NB4 (cell line): ENCODE data around the gene CCS.

Experiments
- POLR2A ChIP-seq: IDR thresholded peaks from 2 replicates; pipeline ENCODE4 v1.6.1; 2011; ENCODE audit warnings: mild to moderate bottlenecking; ENCODE audit not compliant: insufficient read length; ENCODE audit errors: extremely low read depth
- TF ChIP-seq, protein P1 (sequence below): IDR thresholded peaks from one replicate; pipeline ENCODE4 v1.5.1; 2012; ENCODE audit warnings: low read depth, low read length
- TF ChIP-seq, protein P2 (sequence below): IDR thresholded peaks from 2 replicates; pipeline ENCODE4 v1.6.1; 2011; ENCODE audit warnings: low read depth, low read length

DNA sequence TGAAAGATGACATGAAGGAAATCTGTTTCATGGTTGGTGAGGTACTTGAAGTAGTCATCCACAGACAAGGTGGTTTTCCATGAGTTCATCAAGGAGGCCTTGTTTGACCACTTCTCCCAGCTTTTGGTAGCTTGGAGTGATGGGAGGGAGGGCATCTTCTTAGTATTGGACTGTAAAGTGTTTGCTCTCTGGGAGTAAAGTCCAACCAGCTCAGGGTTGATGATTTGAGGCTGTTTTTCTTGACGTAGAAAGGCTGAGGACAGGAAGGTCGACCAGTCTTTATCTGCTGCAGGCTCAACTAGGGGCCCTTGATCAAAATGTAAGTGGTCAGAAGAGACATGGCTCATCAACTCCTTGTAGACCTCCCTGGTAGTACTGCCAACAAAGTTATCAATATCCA is 1.8 kb upstream of the CCS start:
- TF ChIP-seq, protein P1, sequence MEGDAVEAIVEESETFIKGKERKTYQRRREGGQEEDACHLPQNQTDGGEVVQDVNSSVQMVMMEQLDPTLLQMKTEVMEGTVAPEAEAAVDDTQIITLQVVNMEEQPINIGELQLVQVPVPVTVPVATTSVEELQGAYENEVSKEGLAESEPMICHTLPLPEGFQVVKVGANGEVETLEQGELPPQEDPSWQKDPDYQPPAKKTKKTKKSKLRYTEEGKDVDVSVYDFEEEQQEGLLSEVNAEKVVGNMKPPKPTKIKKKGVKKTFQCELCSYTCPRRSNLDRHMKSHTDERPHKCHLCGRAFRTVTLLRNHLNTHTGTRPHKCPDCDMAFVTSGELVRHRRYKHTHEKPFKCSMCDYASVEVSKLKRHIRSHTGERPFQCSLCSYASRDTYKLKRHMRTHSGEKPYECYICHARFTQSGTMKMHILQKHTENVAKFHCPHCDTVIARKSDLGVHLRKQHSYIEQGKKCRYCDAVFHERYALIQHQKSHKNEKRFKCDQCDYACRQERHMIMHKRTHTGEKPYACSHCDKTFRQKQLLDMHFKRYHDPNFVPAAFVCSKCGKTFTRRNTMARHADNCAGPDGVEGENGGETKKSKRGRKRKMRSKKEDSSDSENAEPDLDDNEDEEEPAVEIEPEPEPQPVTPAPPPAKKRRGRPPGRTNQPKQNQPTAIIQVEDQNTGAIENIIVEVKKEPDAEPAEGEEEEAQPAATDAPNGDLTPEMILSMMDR = no peak
- TF ChIP-seq POLR2A = no peak
- TF ChIP-seq, protein P2, sequence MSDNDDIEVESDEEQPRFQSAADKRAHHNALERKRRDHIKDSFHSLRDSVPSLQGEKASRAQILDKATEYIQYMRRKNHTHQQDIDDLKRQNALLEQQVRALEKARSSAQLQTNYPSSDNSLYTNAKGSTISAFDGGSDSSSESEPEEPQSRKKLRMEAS = no peak
